ENCODE results near the gene MCM3.

The MCM3 gene

DNA sequence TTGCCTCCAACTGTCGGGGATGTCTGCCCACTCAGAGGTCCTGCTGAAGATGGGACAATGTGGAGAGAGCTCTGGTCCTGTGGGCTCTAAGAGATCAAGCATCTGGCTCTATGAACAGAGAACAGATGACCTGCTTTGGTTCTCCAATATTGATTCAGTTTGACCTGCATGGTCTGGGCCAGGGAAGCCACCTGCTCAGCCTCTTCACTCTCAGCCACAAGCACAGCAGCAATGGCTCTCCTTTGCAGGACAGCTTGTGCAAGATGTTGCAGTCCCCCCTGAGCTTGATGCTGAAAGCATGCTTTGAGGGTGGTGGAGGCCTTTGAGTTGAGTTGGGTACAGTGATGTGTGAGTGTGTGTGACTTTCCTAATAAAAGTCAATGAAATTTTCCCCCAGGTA is 18.6 kb upstream of the MCM3 start:
- no peak for DNase-seq (ENCODE audit: low read depth in 1 of 2, low spot score in 1 of 2)

DNA sequence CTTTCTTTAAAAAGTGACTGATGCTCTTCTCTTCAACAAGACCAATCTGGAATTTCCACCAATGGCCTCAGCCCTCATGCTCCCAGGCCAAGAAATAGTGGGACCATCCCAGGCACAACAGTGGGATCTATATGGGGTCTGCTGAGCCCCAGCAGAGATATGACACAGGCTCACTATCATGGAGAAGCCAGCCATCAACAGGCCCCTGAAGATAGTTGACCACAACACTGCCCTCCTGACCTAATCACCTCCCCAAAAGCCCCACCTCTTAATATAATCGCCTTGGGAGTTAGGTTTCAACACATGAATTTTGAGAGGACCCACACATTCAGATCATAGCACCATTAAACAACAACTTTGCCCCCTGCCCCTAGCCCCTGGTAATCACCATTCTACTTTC is 16.8 kb upstream of the MCM3 start:
- no peak for DNase-seq (ENCODE audit: low read depth in 1 of 2, low spot score in 1 of 2)

DNA sequence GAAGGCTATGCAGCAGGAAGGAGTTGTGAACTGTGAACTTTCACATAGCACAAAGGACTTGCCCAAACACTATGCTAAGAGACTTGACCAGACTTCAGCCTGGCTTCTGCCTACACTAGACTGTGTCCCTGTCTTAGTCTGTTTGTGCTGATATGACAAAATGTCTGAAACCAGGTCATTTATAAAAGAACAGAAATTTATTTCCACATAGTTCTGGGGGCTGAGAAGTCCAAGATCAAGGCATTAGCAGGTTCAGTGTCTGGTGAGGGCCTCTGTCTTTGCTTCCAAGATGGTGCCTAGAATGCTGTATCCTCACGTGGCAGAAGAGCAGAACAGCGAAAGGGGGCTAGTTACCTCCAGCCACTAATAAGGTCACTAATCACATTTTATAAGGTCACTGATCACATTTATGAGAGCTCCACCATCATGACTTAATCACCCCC is 16.0 kb upstream of the MCM3 start:
- no peak for DNase-seq (ENCODE audit: low read depth in 1 of 2, low spot score in 1 of 2)

DNA sequence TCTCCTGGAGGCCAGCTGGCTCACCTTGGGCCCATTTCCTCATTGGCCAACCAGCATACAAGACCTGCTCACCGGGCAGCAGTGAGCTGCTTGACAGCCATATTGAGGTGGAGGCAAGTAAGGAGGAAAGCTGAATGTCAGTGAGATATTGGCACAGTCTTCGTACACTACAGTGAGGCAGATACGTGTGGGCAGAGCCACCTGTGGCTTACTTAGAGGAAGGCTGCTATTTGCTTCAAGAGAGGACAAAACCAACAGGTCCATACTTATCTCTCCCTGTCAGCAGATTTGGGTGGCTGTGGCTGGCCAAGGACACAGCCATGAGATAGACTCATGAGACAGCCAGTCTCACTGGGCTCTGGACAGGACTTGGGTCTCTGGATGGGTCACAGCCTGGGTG is 15.1 kb upstream of the MCM3 start:
- no peak for DNase-seq (ENCODE audit: low read depth in 1 of 2, low spot score in 1 of 2)

DNA sequence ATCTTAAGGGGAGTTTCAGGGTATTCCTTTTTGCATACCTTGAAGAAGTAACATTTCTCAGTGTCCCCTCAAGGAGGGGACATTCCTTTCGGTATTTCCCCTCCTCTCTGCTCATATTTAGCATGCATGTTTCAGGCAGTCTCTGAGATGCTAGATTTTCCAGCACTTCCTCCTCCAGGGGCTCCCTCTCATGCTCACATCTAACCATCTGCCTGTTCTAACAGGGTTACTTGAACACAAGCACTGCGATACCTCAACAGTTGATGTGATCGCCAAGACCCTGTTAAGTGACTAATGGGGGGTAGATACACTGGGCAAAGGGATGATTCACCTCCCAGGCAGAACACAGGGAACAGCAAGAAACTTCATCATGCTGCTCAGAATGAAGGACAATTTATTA is 12.9 kb upstream of the MCM3 start:
- DNase-seq (ENCODE audit: low read depth in 1 of 2, low spot score in 1 of 2), result no peak

DNA sequence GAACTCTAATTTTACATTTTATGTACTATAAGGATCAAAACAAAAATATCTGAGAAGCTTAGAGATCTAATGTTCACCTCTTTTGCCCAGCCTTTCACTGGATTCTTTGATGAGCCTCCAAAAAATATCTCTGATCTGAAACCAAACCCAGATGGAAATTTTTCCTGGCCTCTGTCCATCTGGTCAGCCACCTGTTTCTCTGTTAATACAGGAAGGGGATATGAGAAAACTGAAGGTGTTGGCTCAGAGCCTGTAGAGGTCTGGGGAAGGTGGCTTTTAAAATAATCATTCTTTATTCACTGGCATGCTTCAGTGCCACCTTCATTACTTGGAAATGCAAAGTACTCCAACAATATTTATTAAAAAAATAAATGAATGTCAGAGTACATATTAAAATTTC is 8.5 kb upstream of the MCM3 start:
- DNase-seq (ENCODE audit: low read depth in 1 of 2, low spot score in 1 of 2), result no peak

DNA sequence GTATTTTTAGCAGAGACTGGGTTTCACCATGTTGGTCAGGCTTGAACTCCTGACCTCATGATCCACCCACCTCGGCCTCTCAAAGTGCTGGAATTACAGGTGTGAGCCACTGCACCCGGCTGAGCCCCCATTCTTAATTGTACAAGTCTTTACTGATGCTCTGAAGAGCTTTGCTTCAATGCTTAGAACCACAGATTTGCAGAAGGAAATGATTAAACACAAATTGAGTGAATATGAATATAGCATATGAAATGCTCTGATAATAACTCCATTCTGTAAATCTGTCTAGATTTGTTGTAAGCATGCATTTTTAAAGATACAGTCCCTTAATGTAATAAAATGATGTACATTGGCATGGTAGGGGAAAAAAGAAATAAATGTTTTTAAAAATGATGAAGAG is 4.3 kb upstream of the MCM3 start:
- DNase-seq (ENCODE audit: low read depth in 1 of 2, low spot score in 1 of 2), result no peak

DNA sequence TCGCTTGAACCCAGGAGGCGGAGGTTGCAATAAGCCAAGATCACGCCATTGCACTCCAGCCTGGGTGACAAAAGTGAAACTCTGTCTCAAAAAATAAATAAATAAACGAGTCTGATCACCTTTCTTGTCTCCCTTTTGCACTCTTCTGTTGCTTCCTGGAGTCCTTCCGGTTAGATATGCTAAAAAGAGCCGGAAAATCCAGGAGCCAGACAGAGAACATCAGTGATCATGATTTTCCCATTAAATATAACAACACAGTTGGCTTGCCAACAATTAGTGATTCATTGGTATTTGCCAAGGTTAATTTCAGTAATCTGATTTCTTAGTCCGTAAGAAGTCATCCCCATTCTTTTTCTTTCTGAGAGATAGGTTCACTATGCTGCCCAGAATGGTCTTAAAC is 3.7 kb upstream of the MCM3 start:
- no peak for DNase-seq (ENCODE audit: low read depth in 1 of 2, low spot score in 1 of 2)

DNA sequence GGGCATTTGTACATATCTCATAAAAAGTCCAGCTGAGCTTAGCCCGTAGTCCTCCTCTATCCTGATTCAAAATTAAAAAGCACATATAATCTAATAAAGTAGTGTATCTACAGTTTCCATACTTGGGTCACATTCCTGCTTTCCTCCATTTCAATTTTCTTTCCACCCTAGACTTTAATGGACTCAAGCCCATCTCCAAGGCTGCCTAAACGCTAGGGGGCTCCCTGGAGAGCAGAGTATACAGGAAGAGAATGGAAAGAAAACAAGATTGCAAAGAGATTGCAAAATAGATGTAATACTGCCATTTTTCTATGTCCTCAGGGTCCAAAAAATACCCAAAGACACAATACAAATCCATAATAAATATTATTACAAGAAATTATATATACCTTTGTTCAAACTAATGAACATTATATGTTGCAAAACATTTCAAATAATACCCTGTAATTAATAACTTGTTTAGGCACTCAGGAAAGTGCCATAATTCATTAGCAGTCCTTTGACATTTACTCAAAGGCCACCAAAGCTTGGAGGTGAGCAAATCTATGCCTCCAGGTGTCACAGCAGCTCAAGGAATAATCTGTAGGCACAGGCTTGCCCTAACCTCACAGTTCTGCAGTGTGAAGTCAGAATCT is 2.4 kb upstream of the MCM3 start:
- peak; percentile 8 to 31 for DNase-seq (ENCODE audit: low read depth in 1 of 2, low spot score in 1 of 2)

DNA sequence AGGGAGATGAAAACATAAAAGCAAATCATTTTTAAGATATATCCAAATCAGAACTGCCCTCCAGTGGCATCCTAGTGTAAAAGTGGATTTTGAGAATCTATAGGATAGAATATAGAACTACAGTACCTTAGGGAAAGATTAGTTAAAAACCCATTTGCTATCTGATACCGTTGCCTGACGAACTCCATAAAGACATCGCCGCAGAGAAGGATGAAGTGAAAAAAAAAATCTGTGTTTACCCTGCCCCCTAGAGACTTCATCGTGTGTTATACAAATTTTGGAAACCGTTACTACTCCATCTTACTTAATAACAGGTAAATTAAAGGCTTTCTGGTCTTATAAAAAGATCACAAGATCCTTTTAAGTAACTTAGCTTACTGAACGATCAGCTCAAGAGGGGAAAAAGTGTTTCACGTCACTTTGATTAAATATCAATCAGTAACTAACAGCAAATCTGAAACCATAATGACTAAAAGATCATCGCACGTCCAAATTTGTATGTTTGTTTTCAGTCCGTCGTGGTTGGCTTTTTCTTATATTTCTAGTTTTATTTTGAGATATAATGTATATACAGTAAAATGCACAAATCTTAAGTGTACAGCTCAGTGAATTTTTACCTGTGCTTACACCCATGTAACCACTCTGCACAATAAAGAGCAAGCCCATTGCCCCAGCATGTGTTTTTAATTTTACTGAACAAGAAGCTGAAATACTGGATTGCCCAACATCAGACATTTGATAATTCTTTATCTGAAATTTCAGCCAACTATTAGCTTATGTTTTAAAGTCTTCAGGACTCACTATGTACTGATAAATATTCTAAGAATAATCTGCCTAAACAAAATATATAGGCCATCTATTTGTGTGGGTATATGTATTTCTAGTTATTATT is 881 bp upstream of the MCM3 start:
- DNase-seq (ENCODE audit: low read depth in 1 of 2, low spot score in 1 of 2), result no peak

DNA sequence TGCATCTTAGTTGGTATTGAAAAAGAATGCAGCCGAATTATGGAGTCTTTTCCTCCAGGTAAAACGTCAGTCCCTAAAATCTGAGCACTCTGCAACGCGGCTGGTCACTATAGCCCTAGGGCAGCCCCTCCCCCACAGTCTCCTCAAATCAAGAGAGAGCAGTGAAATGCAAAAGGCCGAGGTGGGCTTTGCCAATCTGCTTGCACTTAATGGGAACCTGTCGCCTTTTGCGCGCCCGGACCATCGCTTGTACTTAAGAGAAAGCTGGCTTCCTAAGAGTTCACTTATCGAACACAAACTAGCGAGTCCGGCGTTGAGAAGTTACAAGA is 447 bp downstream of the MCM3 start:
- peak in 1 of 2 donors; percentile 14 for DNase-seq (ENCODE audit: low read depth in 1 of 2, low spot score in 1 of 2)

DNA sequence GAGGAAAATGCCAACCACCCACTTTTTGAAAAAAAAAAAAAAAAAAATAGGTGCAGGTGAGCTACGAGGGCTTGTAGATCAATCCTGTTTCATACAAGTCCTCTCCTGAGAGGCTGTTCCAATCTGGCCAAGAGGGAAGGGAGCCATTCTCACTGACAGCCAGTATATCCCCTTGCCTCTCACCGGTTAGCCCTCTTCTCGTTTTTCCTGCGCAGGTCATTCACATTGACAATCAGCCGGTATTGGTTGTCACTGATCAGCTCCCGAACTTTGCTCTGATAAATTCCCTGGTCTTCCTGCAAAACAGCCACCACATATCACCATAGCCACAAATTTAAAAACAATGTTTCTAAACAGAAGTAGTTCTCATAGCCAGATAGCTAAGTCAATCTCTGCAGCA is 1.4 kb downstream of the MCM3 start:
- DNase-seq (ENCODE audit: low read depth in 1 of 2, low spot score in 1 of 2), result no peak

DNA sequence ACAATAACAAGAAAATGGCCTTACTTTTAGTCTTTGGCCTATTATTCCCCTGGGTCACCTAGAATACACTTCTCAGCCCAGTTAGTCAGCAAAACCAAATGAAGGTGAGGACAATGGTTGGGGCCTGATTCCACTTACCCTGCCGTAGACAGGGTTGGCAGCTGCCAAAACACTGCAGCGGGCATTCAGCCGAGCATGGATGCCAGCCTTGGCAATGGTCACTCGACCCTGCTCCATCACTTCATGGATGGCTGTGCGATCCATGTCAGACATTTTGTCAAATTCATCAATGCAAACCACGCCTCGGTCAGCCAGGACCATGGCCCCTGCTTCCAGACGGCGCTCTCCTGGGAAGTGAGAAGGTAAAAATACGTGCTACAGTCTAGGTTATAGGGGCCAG is 8.4 kb downstream of the MCM3 start:
- DNase-seq (ENCODE audit: low read depth in 1 of 2, low spot score in 1 of 2), result no peak

DNA sequence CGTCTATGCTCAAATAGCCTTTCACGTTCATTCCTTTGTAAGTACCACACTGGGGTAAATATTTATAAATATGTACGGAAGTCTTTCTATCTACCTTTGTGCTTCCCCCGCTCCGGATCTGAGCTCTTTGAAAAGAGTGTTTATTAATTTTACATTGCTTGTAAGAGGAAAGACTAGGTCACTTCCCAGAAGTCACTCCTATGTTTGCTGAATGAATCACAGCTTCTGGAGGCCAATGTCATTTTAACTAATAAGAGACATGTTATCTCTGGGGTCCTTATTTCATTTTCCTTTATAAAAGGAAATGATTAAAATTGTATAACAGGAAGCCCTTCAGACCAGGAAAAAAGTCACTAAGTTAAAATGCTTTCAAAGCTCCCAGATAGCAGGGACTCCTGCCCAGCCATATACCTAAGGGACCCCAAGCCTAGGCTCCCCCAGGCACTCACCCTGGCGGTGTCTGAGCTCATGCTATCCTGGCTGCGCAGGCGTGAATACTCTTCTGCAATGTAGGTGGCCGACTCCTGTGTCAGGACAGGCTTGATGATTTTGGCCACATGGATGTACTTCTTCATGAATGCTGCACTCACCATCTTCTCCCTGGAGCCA is 12.6 kb downstream of the MCM3 start:
- DNase-seq (ENCODE audit: low read depth in 1 of 2, low spot score in 1 of 2), result no peak

DNA sequence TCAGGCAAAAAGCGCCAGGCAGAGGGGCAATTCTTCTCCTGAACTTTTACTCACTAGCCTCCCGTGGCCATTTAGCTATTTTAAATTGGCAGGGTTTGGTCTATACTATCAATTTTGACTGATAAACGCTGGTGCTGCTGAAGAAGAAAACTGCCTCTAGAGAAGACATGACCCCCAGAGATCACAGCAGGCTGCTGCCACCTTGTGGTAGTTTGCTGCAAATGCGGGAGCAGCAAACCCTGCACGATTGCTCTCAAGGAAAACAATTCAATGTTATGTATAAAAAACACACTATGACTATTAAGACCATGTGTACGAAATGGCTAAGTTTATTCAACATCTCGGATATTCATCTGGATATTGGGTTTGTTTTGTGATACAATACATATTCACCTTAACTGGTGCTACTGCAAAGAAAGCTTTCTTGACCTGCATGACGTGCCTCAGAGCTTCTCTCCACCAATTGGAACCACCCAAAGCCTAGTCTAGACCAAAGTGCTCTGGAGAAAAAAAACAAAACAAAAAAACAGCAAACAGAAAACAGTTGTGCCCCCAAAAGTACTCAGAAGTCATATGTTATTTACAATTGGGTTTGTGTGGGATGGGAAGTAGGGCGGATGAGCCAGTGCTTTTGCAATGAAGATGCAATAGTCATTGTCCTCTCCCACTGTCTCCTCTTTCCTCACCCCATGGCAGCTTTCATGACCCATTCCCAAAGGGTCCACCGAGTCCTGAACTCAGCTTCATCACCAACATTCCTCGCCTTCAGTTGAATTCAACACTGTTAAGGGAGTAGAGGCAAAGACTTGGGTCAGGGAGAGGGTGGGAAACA is 20.6 kb downstream of the MCM3 start:
- peak; percentile 42 to 53 for DNase-seq (ENCODE audit: low read depth in 1 of 2, low spot score in 1 of 2)

DNA sequence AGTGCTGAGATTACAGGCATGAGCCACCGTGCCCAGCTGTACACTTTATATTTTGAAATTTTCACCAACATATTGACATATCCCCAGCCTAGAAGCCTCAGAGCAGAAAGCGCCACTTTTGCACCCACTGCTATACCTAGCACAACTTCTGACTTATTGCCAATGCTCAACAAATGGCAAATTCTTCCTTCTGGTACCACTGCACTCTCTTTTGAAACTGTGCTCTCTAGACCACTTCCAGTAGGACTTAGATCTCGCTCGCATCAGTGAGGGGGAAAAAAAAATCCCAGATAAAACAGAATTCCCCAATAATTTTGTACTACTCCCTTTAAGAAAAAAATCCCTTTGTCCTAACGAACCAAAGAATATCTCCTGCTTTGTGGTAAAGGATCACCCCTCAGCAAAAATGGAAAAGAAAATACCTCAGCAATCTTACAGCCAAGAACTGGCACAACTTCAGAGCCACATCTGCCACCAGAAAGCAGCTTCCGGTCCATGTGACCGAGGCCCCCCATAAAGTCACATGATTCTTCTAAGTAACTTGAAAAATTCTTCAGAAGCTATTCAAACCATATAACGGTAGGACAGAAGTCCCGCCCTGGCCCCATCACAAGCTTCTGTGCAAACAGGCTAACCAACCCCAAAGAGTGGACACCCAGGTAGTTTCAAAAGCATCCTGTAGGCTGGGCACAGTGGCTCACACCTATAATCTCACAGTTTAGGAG is 21.8 kb downstream of the MCM3 start:
- no peak for DNase-seq (ENCODE audit: low read depth in 1 of 2, low spot score in 1 of 2)

DNA sequence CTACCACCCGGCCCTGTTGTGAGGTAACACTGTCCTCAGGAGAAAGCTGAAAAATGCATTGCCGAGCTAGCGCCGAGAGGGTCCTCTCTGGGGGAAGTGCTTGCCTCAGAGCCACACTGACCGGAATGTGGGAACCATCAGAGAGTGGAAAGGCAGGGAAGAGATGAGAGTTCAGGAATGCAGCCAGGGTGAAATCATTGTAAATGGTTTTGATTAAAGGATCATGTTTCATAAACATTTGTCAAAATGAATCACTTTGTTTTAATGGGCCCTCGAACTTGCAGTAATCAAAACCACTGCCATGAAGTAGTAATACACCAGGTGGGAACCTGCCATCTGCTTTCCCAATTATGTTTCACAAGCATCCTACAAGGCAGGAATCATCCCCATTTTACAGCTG is 23.3 kb downstream of the MCM3 start:
- DNase-seq (ENCODE audit: low read depth in 1 of 2, low spot score in 1 of 2), result no peak

DNA sequence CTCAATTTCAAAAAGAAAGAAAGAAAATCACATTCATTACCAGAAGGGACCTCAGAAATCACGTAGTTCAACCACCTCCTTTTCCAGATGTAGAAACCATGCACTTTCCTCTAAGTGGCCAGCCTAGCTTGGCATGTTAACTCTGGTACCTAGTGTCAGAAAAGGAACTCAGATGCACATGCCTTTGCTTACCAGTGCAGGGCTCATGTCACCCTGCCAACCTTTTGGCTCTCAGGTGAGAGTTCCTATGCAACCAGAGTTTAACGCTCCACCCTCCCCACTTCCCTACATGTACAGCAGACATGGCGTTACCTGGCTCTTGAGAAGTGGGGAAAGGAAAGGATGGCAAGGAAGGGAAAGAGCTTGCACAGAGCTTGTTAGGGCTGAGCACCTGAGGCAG is 23.9 kb downstream of the MCM3 start:
- DNase-seq (ENCODE audit: low read depth in 1 of 2, low spot score in 1 of 2), result no peak

DNA sequence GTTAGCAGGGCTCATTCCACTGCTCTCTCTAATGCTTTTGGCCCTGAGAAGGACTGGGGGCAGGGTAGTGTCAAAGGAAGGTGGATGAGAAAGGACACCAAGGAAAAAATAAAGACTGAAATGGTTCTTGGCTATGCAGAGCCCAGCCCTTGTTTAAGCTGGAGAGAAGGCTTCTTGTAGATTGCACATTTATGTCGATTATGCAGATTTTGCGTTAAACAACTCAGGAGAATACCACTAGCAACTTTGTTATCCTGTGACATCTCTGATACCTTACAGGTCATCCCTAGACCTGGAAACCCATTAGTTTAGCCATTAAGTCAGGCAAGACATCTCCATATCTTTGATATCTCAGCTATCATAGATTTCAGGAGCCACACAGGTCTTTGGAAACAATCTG is 29.1 kb downstream of the MCM3 start:
- no peak for DNase-seq (ENCODE audit: low read depth in 1 of 2, low spot score in 1 of 2)

DNA sequence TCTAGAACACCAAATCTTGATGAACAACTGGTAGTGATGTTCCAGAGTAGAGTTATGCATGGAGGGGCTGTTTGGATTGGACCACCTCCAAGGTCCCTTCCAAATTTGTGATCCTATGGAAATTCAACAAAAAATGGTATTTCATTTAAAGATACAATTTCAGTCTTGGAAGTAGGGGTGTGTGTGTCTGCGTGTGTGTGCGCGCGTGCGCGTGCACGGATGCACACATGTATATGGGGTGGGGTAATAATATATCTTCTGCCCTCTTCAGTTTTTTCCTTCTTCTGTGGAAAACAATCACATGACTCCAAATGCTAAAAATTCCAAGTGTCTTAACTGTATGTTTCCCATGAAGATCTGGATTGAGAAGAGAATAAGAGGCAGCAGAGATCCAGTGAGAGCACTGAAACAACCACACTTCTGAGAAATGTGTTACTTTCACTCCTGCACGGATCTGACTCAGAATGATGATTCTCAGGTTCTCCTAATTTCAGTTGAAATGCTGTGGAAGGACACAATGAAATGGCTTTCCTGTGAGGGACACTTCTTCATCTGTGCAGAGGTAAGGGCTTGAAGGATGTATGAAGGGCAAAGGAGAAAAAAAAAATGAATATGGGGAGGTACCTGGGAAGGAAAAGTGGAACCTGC is 29.7 kb downstream of the MCM3 start:
- no peak for DNase-seq (ENCODE audit: low read depth in 1 of 2, low spot score in 1 of 2)
